Esophagus muscularis mucosa (tissue), 4 donors: ENCODE measurements around the gene NTN1. TPM values are rescaled to one million over a fixed set of nuclear protein-coding genes. Genes with fewer than 3 reads are reported as not detected.

ENCODE experiments used
- DNase-seq: peaks from one replicate; pipeline ENCODE4 v3.0.0-alpha.2; 2017; ENCODE audit errors: extremely low spot score
- H3K27ac ChIP-seq, 4 donors: fragments of 200-600 bp; sonication (generic); replicated peaks in 1 of 4; 1 replicate in 3 of 4; 2 replicates in 1 of 4; pipeline ENCODE4 v1.5.1; 2016 to 2019; ENCODE audit warnings: mild to moderate bottlenecking in 1 of 4
- H3K27me3 ChIP-seq, 4 donors: fragments of 200-600 bp; sonication (generic); one replicate each; pipeline versions ENCODE4 v1.5.1 to v1.6.0; 2016 to 2019
- H3K36me3 ChIP-seq, 4 donors: fragments of 200-600 bp; sonication (generic); one replicate each; pipeline ENCODE4 v1.5.1; 2016 to 2019
- H3K4me1 ChIP-seq, 4 donors: fragments of 200-600 bp; sonication (generic); one replicate each; pipeline ENCODE4 v1.5.1; 2016 to 2019
- H3K4me3 ChIP-seq, 4 donors: fragments of 200-600 bp; sonication (generic); 1 replicate in 2 of 4; 2 replicates in 2 of 4; pipeline ENCODE4 v1.5.1; 2016 to 2019; ENCODE audit warnings: mild to moderate bottlenecking in 4 of 4, moderate library complexity in 1 of 4
- H3K9me3 ChIP-seq, 4 donors: fragments of 200-600 bp; sonication (generic); 1 replicate in 3 of 4; 2 replicates in 1 of 4; pipeline ENCODE4 v1.5.1; 2016 to 2019
- CTCF ChIP-seq, 3 experiments: fragments of 200-600 bp in 2 of 3; fragments of 450-650 bp in 1 of 3; sonication (generic) in 2 of 3; IDR thresholded peaks; one replicate each; pipeline ENCODE4 v1.5.1; 2017 to 2019; ENCODE audit warnings: antibody characterized with exemption in 3 of 3, mild to moderate bottlenecking in 2 of 3, moderate library complexity in 1 of 3
- EP300 ChIP-seq: sonication (generic); formaldehyde crosslinking; IDR thresholded peaks from one replicate; pipeline ENCODE4 v1.6.1; 2017; ENCODE audit warnings: antibody characterized with exemption
- POLR2A ChIP-seq: fragments of 450-650 bp; IDR thresholded peaks from one replicate; pipeline ENCODE4 v1.6.1; 2017; ENCODE audit warnings: antibody characterized with exemption, moderate library complexity, mild to moderate bottlenecking, low read depth
- POLR2AphosphoS5 ChIP-seq, 2 donors: sonication (generic); formaldehyde crosslinking; IDR thresholded peaks; one replicate each; pipeline ENCODE4 v1.6.1; 2017; ENCODE audit warnings: antibody characterized with exemption in 2 of 2
- WGBS: methylation state at CpG from one replicate; pipeline ENCODE4 v1.1.5; 2018; 5-methylcytosine and 5-hydroxymethylcytosine counted together
- intact Hi-C: fragments of 100-400 bp; cut with DNase I; formaldehyde crosslinking; loops from one replicate; pipeline ENCODE4 v1.15.1; 2023
- total RNA-seq, 4 donors: library from RNA; depleted of rRNA; stranded (reverse); fragments of >200 nt; gene quantifications; one replicate each; pipeline versions ENCODE4 v1.1.0 to v1.2.1, GENCODE V29; 2016

Gene NTN1
- total RNA-seq, 4 donors from 2014 or later, result 69.3 to 179 (median 117) TPM

- peak overlapping the region; percentile 57 to 66 (median 64) for H3K4me3 ChIP-seq
- intact Hi-C loops, result no loop called here
- peak; percentile 94 for DNase-seq
- H3K4me1 ChIP-seq, result peaks cover 46 to 97% (median 91%) of the 10 kb centered on the region in 4 donors
- H3K27ac ChIP-seq, result peak overlapping the region; percentile 97 to 99 (median 99)
- no peaks in the 10 kb centered on the region for H3K9me3 ChIP-seq
- TF ChIP-seq EP300 (peak; percentile 71), POLR2A (no peak), POLR2AphosphoS5 (IDR thresholded peaks at IDR 0.05) (peak; percentile 73 to 76)
- WGBS, result 51% methylated on average over 7 of the region's 17 CpGs
- no peaks in the 10 kb centered on the region for H3K36me3 ChIP-seq
- H3K27me3 ChIP-seq, result no peaks in the 10 kb centered on the region
Observed at GRCh38 chr17:9240659-9241370, 219.5 kb downstream of the NTN1 start.

- Histone ChIP-seq H3K9me3 (no peaks in the 10 kb centered on the region), H3K4me1 (peaks cover 46 to 98% (median 91%) of the 10 kb centered on the region in 4 donors)
- no peak for DNase-seq
Observed at GRCh38 chr17:9241371-9241712, 220.0 kb downstream of the NTN1 start.

GRCh38 chr17:9241774-9242496 is 220.6 kb downstream of the NTN1 start:
- Histone ChIP-seq H3K27me3 (no peaks in the 10 kb centered on the region), H3K9me3 (no peaks in the 10 kb centered on the region), H3K4me1 (peaks cover 46 to 98% (median 96%) of the 10 kb centered on the region in 4 donors), H3K27ac (peak overlapping the region; percentile 97 to 99 (median 99)), H3K36me3 (no peaks in the 10 kb centered on the region), H3K4me3 (no peak overlapping the region)
- TF ChIP-seq POLR2AphosphoS5 (IDR thresholded peaks at IDR 0.05) (no peak), POLR2A (no peak), CTCF (IDR thresholded peaks at IDR 0.05) (no peak), EP300 (no peak)
- intact Hi-C loops, result no loop called here
- no peak for DNase-seq
- WGBS, result 84% methylated on average over 7 of the region's 16 CpGs

More at GRCh38 chr17:9241371-9241712, 220.0 kb downstream of the NTN1 start:
- peak overlapping the region; percentile 97 to 99 (median 99) for H3K27ac ChIP-seq
- no peaks in the 10 kb centered on the region for H3K27me3 ChIP-seq
- TF ChIP-seq CTCF (IDR thresholded peaks at IDR 0.05) (no peak), POLR2AphosphoS5 (IDR thresholded peaks at IDR 0.05) (no peak), POLR2A (no peak)
- intact Hi-C loops, result no loop called here
- 42% methylated on average over 10 of the region's 10 CpGs for WGBS
- H3K4me3 ChIP-seq, result no peak overlapping the region
- no peaks in the 10 kb centered on the region for H3K36me3 ChIP-seq

GRCh38 chr17:9242497-9242881 is 221.2 kb downstream of the NTN1 start:
- H3K27me3 ChIP-seq, result no peaks in the 10 kb centered on the region
- WGBS, result 79% methylated on average over 14 of the region's 16 CpGs
- H3K27ac ChIP-seq, result peak overlapping the region; percentile 97 to 99 (median 99)
- H3K36me3 ChIP-seq, result no peaks in the 10 kb centered on the region
- H3K4me1 ChIP-seq, result peaks cover 46 to 98% (median 97%) of the 10 kb centered on the region in 4 donors
- no peaks in the 10 kb centered on the region for H3K9me3 ChIP-seq
- H3K4me3 ChIP-seq, result no peak overlapping the region
- no peak for DNase-seq
- TF ChIP-seq EP300, result no peak
- TF ChIP-seq POLR2AphosphoS5 (IDR thresholded peaks at IDR 0.05), result peak in 1 of 2 donors; percentile 3
- TF ChIP-seq POLR2A, result no peak
- no peak for TF ChIP-seq CTCF (IDR thresholded peaks at IDR 0.05)
- intact Hi-C loops, result no loop called here

- H3K27me3 ChIP-seq, result no peaks in the 10 kb centered on the region
- H3K4me1 ChIP-seq, result peaks cover 46 to 98% (median 96%) of the 10 kb centered on the region in 4 donors
- H3K36me3 ChIP-seq, result no peaks in the 10 kb centered on the region
- peak overlapping the region; percentile 97 to 99 (median 99) for H3K27ac ChIP-seq
- intact Hi-C loops, result no loop called here
- no peak for DNase-seq
- WGBS, result 76% methylated on average over 8 of the region's 8 CpGs
- H3K4me3 ChIP-seq, result no peak overlapping the region
- TF ChIP-seq CTCF (IDR thresholded peaks at IDR 0.05), result no peak
- TF ChIP-seq POLR2A, result no peak
- no peak for TF ChIP-seq EP300
- no peak for TF ChIP-seq POLR2AphosphoS5 (IDR thresholded peaks at IDR 0.05)
- no peaks in the 10 kb centered on the region for H3K9me3 ChIP-seq
Observed at GRCh38 chr17:9242983-9243382, 221.7 kb downstream of the NTN1 start.
